Left renal cortex interstitium (tissue), 4 donors: ENCODE data around the gene ANO6. TPM values are rescaled to one million over a fixed set of nuclear protein-coding genes. Genes with fewer than 3 reads are reported as not detected.

ENCODE experiments used
- DNase-seq, 4 donors: peaks; one replicate each; pipeline ENCODE4 v3.0.0-alpha.2; 2013; ENCODE audit warnings: low read depth in 4 of 4, low spot score in 2 of 4, missing footprints in 1 of 4
- polyA plus RNA-seq, 4 donors: library from polyadenylated mRNA; unstranded; fragments of 120-200 nt; gene quantifications; one replicate each; pipeline ENCODE4 v1.2.1, GENCODE V29; 2013; ENCODE audit not compliant: insufficient read length in 4 of 4

ANO6 gene
- polyA plus RNA-seq, 4 donors = 64.5 to 79.7 (median 68.0) TPM

DNA sequence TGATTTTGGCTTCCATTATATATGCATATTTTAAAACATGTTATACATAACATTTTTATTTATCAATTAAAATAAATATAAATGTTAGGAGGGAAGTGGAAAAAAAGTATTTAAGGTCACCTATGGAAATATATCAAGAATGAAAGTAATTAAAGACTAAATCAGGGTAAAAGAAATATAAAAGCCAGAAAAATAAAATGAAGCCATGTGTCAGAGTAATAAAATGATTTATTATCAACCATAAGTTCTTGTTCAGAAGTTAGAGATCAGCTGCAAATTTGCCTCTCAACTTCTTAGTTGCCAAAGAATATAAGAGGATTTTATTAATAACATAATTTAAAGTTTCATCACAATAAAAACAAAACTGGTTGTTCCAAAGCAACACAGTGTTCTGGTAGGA, 121.9 kb downstream of the ANO6 start:
- DNase-seq = no peak

DNA sequence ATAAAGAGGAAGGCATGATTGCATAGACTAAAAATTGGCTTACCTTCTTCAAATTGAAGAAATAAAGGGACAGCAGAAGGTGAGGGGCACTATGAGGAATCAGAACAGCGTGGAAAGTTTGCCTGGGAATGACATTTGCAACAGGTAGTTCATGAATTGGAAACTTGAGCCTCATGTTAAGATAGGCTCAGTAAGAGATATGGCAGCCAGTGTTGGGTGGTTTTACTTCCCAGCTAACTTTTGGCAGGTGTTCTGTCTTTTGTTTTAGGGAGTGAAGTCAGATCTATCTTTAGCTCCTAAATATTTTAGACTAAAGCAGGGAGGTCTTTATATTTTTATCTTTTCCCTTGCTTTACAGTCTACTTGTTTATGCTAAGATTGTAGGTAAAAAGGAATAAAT, 122.4 kb downstream of the ANO6 start:
- no peak for DNase-seq

DNA sequence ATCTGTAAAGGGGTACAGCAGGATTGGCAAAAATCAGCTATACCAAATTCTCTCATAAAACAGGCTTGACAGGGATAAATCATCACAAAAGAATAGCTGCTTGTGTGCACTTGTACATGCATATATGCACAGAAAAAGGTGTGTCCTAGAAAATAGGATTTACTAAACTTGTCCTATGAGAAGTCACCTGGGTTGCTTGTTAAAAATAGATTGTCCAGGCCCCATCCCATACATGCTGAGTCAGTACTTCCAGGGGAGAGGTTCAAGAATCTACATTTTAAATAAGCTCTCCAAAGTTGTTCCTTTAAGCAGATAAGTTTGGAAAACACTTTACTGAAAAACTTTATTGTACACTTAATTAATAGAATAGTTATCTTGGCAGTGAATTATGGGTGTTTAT, 123.1 kb downstream of the ANO6 start:
- no peak for DNase-seq

DNA sequence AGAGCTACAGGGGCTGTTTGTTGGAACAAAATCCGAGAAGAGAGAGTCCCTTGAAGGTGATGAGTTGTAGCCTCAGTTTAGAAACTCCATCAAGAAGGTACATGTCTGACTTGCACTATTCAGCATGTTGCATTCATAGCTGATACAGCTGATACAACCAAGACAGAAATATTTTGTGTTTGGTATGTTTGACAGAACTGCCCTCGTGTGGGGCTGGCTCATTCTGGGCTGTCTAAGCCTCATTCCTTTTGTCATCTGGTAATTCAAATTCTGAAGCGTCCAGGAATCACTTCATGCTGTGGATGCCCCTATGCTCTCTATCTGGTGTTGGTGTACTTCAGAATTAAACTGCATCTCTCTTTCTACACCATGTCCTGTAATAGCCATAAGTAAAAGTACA, 126.3 kb downstream of the ANO6 start:
- no peak for DNase-seq

DNA sequence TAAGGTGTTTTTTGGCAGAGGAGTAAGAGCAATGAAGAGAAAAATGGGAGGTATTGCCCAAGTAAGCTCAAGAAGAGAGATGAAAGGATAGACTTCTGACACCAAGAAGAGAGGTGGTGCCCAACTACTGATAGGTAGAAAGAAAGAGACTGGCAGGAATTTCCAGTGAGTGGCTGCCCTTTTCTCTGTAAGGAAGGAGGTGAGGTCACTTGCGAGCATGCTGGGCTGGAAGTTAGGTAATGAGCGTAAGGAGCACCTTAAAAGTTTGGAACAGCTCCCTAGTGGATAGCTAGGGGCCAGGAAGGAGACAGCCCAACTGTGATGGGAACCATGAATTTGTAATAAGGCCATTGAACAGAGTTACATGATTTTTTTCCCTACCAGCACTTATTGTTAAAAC, 127.0 kb downstream of the ANO6 start:
- DNase-seq = no peak

DNA sequence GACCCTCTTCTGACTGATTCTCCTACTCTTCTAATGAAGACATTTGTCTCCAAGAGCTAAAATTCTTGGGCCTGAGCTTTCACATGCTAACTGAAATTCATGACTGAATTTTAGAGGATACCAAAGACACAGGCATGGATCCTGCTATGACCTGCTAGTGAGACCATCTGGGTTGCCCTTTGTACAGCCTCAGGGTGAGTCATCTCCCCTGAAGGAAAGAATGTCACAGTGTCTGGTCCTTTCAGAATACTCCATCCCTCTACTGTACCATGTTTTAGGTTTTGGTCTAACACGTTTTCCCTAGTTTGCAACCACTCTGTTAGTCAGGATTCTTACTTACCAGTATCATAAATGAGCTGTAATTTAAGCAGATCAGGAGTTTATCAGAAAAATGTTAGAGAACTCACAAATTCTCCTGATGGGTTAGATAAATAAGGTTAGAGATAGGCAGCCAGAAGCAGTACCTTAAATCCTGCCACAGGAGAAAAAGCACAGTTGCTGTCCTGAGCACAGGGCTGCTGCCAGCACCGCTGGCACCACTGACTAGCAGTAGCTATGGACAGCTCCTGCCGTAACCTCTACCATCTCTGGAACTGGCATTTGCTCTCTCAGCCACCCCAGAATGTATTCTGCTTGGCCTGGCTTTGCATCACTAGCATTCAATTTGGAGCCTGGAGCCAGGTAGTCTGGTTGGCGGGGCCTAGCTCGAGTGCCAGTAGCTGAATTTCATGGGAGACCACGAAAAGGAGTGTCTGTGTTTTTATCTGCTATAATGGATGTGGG, 127.6 kb downstream of the ANO6 start:
- no peak for DNase-seq

DNA sequence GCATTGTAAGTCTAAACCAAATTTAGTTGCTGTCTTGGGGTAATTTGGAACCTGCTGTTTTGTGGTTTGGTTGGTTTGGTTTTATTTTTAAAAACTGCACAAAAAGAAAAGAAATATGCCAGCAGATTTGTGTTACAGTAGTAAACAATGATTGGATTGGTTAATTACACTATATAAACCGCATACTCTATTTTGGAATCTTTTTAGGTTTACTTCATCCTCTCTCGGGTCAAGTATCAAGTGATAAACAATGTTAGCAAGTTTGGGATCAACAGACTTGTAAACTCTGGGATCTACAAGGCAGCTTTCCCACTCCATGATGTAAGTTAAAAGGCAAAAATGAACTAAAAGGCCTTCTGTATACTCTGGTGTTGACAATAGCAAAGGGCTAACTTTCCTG, 132.4 kb downstream of the ANO6 start:
- no peak for DNase-seq

DNA sequence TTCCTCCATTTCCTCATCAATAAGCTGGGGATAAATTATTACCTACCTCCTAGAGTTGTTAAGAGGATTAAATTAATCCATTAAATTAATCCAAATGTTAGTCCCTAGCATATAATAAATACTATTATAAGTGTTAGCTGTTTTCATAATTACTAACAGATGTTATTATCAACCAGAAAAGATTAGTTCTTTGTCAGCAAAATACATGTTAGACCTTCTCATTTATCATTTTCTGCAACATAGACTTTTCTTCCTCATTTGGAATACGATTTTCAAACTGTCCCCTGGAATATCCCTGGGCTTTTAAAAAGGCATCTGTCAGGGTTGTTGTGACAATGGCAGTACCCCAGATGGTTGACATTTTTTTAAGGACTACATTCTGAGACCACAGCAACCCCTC, 133.1 kb downstream of the ANO6 start:
- no peak for DNase-seq

DNA sequence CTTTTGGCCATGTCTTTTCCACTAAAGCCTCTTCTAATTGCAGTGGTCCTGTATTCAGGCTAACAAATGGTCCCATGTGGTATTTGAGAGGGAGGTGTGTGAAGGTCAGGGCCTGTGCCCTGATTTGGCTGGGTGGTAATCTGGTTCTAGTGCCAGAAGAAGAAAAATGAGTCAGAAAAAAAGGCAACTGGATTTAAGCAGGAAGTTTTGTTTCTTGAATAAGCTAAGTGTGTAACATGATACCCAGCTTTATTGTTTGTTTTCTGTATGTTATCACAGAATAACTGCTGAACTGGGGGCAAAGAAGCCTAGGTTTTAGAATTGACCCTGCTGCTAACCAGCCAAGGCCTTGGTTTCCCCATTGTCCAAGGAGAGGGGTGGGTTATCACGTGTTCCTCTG, 134.0 kb downstream of the ANO6 start:
- DNase-seq = no peak

DNA sequence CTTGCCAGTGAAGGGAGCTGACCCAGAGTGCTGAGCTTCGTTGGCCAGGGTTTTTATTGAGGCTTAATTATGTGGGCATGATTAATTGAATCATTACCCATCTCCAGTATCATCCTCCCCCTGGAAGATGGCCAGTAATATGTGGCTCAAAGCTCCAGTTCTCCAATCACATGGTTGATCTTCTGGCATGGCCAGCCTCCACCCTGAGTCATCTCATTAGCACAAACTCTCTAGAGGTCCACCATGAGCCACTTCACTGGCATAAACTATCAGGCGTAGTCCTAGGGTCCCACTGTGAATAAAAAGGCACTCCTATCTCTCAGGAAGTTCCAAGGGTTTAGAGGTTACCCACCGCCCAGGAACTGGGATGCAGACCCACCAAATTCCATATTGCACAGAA, 135.0 kb downstream of the ANO6 start:
- no peak for DNase-seq

DNA sequence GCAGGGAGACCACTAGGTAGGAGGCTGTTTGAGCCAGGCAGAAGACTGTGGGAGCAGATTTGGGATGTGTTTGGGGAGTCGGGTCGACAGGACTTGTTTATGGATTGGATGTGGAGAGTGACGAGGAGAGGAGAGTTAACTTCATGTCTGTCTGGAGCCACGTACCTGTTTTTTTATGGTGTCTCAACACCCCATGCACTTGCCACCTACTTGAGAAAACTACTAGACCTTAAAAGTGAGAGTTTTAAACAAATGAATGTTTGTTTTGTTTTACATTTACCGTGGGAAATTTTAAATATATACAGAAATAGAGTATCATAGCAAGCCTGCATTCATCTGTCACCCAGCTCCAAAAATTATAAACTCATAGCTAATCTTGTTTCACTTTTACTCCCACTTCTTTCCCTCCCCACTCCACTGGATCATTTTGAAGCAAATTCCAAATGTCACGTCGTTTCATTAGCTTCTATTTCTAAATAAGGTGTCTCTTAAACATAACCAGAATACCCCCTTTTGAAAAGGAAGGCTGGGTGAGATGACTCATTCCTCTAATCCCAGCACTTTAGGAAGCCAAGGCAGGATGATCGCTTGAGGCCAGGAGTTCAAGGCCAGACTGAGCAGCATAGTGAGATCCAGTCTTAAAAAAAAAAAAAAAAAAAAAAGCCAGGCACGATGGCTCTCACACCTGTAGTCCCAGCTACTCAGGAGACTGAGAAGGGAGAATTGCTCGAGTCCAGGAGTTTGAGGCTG, 136.2 kb downstream of the ANO6 start:
- no peak for DNase-seq

DNA sequence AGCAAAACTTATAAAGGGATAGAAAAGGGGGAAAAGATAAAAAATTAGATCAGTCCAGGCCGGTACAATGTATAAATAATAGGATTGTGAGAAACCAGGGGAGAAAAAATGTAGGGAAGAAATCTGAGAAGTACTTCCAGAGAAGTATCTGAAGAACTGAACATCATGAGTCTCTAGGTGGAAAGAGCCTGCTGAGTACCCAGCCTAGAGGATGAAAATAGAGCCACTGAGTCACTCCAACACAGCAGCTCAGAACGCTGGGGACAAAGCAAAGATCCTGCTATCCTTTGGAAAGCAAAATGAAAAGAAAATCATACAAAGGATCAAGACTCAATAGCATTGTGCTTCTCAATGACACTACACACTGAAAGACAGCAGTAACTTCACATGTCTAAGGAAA, 138.0 kb downstream of the ANO6 start:
- DNase-seq = no peak

DNA sequence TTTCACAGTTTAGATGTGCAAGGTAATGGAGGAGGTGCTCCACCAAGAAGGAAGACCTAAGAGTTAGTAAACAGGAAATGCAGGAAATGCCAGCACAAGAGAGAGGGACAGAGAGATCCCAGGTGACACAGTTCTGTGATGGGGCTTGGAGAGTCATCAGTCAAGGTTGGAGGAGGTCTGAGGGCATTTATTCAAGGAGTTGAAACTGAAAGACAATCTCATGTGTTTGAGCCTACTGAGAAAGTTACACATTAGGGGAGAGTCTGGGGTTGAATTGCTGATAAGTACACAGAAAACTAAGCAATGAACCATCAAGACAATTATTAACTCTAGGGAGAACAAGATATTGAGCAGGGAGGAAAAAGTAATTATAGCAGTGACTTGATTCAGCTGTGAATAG, 138.5 kb downstream of the ANO6 start:
- no peak for DNase-seq

DNA sequence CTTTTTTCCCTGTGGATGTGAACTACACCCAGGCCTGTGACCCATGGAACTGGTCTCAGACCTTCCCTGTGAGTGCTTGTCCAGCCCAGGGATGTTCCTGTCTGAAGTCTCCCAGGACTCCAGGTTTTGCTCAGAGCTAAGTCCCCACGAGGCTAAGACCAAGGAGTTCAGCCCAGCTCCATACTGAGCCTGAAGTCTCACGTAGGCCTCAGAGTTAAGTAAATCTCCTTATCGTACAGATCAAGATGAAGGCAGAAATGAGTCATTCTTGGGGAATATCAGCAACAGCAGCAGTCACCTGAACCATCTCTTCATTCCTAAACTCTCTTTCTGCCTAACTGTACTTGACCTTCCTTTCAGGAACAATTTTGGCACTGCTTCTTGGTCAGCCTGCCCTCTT, 139.8 kb downstream of the ANO6 start:
- DNase-seq = no peak

DNA sequence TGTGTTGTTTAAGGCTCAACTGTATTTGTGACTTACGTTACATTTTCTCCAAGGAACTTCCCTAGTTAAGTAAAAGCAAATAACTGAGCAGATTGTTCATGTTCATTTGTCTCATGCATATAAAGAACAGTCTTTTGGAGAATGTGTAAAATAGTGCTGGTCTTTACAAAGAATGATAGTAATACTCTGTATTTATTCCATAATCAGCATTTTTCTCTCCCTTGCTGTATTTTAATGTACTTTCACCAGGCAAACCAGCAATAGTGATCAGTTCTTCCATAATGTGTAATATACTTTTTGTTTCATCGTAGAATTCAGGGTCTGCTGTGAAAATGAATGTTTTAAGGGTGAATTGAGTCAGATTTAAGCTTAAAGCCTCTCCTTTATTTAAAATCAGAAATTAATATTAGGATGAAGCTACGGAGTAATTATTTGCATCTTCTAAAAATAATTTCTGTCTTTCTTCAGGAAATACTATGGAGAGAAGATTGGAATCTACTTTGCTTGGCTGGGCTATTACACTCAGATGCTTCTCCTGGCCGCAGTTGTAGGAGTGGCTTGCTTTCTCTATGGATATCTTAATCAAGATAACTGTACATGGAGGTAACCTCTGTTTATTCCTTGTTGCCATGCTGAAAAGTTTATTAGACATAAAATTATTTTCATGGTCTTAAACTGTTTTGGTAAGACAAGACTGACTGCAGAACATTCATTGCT, 141.1 kb downstream of the ANO6 start:
- no peak for DNase-seq

DNA sequence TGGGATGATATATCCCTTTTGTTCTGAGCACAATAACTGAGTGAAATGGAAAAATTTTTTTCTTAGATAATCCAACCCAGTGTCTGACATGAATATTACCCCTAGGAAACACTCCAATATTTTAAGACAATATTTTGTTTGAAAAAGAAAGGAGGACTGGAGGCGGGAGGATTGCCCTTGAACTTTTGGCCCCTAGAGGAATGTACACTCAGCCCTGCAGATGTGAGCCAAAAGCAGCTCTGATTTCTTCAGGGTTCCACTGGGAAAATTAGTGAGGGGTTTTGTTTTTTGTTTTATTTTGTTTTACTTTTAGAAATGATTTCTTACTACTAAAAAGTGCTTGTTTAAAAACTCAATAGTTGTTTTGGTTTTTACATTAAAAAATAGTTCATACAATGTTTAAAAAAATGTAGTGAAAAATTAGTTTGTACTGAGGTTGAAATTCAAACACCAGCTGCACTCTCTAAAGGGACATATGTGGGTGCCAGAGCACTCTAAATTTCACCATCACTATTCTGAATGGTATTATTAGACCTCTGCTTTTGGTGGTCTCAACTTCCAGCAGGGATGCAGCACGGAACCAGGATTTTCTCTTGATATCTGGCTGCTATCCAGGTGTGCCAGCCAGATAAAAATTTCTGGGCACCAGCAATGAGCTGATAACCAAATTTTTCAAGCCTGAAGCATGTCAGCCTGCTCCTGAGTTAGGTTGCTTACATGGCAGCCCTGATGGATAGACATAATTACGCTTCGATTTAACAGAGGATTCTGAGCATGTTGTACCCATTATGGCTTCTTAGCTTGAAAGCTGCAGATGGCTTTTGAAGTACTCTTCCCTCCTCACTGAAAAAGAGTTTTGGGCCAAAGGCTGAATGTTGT, 141.9 kb downstream of the ANO6 start:
- DNase-seq = peak in 3 of 4 donors; percentile 29 to 49 (median 42)

DNA sequence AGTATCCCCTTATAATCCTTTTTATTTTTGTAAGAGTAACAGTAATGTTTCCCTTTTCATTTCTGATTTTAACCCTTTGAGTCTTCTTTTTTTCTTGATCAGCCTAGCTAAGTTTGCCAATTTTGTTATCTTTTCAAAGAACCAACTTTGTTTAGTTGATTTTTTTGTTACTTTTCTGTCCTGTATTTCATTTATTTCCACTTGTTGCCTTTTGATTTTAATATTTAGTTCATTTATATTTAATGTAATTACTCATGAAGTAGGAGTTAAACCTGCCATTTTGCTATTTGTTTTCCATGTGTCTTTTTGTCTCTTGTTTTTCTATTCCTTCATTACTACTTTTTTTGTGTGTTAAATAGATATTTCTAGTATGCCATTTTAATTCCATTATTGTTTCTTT, 146.4 kb downstream of the ANO6 start:
- no peak for DNase-seq

DNA sequence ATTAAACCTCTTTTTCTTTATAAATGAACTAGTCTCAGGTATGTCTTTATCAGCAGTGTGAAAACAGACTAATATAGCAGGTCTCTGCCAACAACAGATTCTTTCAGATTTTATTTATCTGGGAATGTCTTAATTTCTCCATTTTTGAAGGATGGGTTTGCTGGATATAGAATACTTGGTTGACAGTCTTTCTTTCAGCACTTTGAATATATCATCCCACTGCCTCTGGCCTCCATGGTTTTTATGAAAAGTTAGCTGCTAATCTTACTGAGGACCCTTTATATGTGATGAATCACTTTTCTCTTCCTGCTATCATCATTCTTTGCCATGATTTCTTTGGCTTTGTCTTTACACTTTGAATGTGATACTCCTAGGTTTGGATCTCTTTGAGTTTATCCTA, 148.0 kb downstream of the ANO6 start:
- DNase-seq = no peak

DNA sequence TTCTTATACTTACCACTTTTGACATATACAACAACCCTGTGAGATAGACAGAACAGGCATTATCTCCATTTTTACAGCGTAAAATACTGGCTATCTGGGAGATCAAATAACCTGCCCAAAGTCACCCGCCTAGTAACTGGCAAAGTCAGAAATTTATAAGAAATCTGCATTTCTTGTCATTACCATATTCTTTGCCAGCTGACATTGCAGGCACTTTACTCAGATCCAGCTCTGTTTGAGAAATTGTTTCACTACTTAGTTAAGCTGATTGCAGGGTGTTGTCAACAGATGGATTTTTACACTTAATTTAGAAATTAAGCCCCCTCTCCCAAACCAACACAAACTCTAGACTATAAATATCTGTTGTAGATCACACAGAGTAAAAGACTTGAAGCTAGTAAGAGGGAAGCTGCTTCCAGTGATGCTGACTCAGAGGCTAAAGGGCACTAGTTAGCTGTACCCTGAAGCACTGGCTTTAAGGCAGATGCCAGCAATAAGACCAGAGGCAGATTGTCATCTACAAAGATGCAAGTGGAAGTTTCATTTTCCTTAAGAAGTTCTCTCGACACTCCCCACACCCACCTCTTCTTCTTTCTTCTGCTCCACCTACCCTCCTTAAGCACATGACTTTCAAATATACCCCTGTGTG, 153.1 kb downstream of the ANO6 start:
- DNase-seq = no peak

DNA sequence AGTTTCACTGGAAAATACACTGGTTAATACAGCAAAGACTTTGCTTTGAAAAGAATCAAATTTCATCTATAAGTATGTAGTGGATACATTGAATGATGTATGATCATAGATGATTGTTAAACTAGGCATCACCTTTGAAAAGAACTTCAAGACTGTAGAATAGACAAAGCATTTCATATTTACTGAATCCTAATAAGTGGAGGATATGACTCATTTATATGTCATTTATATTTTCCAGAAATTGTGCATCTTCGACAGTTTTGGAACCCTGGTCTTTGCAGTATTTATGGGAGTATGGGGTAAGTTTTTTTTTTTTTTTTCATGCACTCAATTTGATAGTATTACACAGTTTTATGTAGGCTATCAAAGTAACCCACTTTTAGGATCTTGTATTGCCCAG, 161.9 kb downstream of the ANO6 start:
- DNase-seq = no peak
